ENCODE measurements around the gene GPER1.

Gene GPER1

DNA sequence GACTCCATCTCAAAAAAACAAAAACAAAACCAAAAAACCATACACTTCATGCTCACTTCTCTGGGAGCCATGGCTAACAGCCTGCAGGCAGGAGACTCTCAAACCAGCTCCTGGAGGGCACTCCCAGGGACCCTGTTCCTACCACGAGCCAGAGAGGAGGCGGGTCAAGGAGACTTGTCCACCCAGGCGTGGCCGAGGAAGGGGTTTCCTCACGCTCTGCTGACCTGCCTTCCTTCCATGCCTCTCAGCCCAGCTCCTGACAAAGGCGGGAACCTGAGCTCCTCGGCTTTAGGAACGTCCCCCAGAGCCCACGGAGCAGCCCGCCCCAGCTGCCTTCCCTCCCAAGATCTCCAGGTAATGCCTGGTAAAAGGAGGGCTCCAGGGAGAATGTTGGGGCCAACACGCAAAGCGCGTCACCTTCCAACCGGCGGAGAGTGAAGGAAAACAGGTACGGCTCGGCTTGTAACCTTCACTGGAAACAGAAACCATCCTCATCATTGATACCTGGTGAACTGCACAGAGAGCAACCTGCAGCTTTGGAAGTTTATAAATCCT lies 34.0 kb upstream of the GPER1 start:
- TF ChIP-seq, protein P1, sequence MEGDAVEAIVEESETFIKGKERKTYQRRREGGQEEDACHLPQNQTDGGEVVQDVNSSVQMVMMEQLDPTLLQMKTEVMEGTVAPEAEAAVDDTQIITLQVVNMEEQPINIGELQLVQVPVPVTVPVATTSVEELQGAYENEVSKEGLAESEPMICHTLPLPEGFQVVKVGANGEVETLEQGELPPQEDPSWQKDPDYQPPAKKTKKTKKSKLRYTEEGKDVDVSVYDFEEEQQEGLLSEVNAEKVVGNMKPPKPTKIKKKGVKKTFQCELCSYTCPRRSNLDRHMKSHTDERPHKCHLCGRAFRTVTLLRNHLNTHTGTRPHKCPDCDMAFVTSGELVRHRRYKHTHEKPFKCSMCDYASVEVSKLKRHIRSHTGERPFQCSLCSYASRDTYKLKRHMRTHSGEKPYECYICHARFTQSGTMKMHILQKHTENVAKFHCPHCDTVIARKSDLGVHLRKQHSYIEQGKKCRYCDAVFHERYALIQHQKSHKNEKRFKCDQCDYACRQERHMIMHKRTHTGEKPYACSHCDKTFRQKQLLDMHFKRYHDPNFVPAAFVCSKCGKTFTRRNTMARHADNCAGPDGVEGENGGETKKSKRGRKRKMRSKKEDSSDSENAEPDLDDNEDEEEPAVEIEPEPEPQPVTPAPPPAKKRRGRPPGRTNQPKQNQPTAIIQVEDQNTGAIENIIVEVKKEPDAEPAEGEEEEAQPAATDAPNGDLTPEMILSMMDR (IDR thresholded peaks at IDR 0.05; ENCODE audit: insufficient read depth, low read length, poor library complexity, severe bottlenecking) = no peak
- TF ChIP-seq EZH2phosphoT487 (conservative IDR thresholded peaks at IDR 0.05; ENCODE audit: low read length) = no peak
- Histone ChIP-seq H3K9ac (ENCODE audit: low read length) (no peak overlapping the region), H3F3A (ENCODE audit: insufficient read depth) (no peaks in the 10 kb centered on the region), H3K4me2 (ENCODE audit: low read depth, low read length, poor library complexity, severe bottlenecking) (no peak overlapping the region), H3K27ac (ENCODE audit: low read depth, low read length) (no peak overlapping the region), H3K79me2 (ENCODE audit: insufficient read depth, low read length) (no peaks in the 10 kb centered on the region), H3K9me2 (replicated peaks; ENCODE audit: insufficient read depth, low read length) (no peaks in the 10 kb centered on the region), H4K20me1 (ENCODE audit: low read depth, low read length) (0 out of 2 replicates have a peak, but pooled peaks cover 4% of the 10 kb centered on the region), H3K36me3 (ENCODE audit: low read length) (no peaks in the 10 kb centered on the region), H2AFZ (ENCODE audit: low read depth, low read length, severe bottlenecking) (no peak overlapping the region), H3K4me3 (ENCODE audit: insufficient read depth, low read length, poor library complexity, severe bottlenecking) (no peak overlapping the region), H3K9me3 (ENCODE audit: insufficient read depth, low read length) (no peaks in the 10 kb centered on the region), H3K27me3 (ENCODE audit: low read length) (no peaks in the 10 kb centered on the region)

DNA sequence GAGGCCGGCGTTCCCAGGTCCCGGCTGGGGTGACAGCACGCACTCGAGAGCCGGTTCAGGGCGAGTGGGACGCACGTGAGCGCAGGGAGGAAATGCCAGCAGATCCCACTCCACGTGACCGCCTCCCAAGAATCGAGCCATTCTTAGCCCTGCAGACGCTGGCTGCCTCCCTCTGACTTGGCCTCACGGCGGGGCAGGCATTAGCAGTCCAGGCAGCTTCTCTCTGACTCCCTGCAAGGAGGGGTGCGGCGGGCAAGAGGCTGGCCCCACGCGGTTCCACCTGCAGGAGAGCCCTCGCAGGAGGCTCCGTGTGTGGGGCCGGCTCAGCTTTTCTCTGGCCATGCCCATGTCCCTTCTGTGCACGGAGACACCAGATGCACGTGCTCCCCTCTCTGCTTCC lies 33.5 kb upstream of the GPER1 start:
- Histone ChIP-seq H3F3A (ENCODE audit: insufficient read depth) (no peaks in the 10 kb centered on the region), H4K20me1 (ENCODE audit: low read depth, low read length) (0 out of 2 replicates have a peak, but pooled peaks cover 2% of the 10 kb centered on the region), H3K36me3 (ENCODE audit: low read length) (no peaks in the 10 kb centered on the region), H3K9me3 (ENCODE audit: insufficient read depth, low read length) (no peaks in the 10 kb centered on the region), H3K9me2 (replicated peaks; ENCODE audit: insufficient read depth, low read length) (no peaks in the 10 kb centered on the region), H3K4me3 (ENCODE audit: insufficient read depth, low read length, poor library complexity, severe bottlenecking) (no peak overlapping the region), H3K27ac (ENCODE audit: low read depth, low read length) (no peak overlapping the region), H3K4me2 (ENCODE audit: low read depth, low read length, poor library complexity, severe bottlenecking) (no peak overlapping the region), H3K27me3 (ENCODE audit: low read length) (no peaks in the 10 kb centered on the region), H2AFZ (ENCODE audit: low read depth, low read length, severe bottlenecking) (no peak overlapping the region), H3K9ac (ENCODE audit: low read length) (no peak overlapping the region), H3K79me2 (ENCODE audit: insufficient read depth, low read length) (no peaks in the 10 kb centered on the region)
- TF ChIP-seq EZH2phosphoT487 (conservative IDR thresholded peaks at IDR 0.05; ENCODE audit: low read length) = no peak
- TF ChIP-seq, protein P1 (IDR thresholded peaks at IDR 0.05; ENCODE audit: insufficient read depth, low read length, poor library complexity, severe bottlenecking) = no peak

DNA sequence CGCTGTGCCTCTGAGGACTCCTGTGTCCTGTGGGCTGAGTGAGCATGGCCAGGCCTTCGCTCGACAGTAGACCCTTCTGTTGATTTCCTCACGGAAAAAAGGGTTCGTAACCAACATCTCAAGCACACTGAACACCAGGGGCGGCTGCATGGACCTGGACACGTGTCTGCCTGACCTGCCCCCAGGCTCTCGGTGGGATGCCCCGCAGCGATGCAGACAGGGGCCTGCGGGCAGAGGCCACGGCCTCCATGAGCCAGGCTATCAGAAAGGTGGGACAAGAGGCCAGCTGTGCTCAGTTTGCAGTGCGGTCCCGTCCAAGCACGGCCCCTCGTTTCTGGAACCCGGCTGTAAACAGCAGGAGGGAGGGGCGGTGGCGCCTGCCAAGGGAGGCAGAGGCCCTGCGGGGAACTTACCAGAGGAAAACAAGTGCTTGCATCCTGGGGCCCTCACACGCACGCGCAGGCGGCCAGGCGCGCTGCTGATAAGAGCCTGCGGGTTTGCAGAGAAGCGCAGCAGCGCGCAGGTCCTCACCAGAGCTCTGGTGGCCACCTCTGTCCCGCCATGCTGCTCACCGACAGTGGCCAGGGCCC lies 33.0 kb upstream of the GPER1 start:
- Histone ChIP-seq H4K20me1 (ENCODE audit: low read depth, low read length) (no peaks in the 10 kb centered on the region), H3K9me2 (replicated peaks; ENCODE audit: insufficient read depth, low read length) (no peaks in the 10 kb centered on the region), H3K36me3 (ENCODE audit: low read length) (no peaks in the 10 kb centered on the region), H3K27ac (ENCODE audit: low read depth, low read length) (no peak overlapping the region), H2AFZ (ENCODE audit: low read depth, low read length, severe bottlenecking) (no peak overlapping the region), H3K4me2 (ENCODE audit: low read depth, low read length, poor library complexity, severe bottlenecking) (no peak overlapping the region), H3K9me3 (ENCODE audit: insufficient read depth, low read length) (no peaks in the 10 kb centered on the region), H3K27me3 (ENCODE audit: low read length) (no peaks in the 10 kb centered on the region), H3K9ac (ENCODE audit: low read length) (no peak overlapping the region), H3K79me2 (ENCODE audit: insufficient read depth, low read length) (no peaks in the 10 kb centered on the region), H3F3A (ENCODE audit: insufficient read depth) (no peaks in the 10 kb centered on the region), H3K4me3 (ENCODE audit: insufficient read depth, low read length, poor library complexity, severe bottlenecking) (no peak overlapping the region)
- TF ChIP-seq EZH2phosphoT487 (conservative IDR thresholded peaks at IDR 0.05; ENCODE audit: low read length) = no peak
- TF ChIP-seq, protein P1 (IDR thresholded peaks at IDR 0.05; ENCODE audit: insufficient read depth, low read length, poor library complexity, severe bottlenecking) = no peak

All from SU-DHL-6 (cell line).